ENCODE measurements around the gene HSPA1A.

Gene HSPA1A

DNA sequence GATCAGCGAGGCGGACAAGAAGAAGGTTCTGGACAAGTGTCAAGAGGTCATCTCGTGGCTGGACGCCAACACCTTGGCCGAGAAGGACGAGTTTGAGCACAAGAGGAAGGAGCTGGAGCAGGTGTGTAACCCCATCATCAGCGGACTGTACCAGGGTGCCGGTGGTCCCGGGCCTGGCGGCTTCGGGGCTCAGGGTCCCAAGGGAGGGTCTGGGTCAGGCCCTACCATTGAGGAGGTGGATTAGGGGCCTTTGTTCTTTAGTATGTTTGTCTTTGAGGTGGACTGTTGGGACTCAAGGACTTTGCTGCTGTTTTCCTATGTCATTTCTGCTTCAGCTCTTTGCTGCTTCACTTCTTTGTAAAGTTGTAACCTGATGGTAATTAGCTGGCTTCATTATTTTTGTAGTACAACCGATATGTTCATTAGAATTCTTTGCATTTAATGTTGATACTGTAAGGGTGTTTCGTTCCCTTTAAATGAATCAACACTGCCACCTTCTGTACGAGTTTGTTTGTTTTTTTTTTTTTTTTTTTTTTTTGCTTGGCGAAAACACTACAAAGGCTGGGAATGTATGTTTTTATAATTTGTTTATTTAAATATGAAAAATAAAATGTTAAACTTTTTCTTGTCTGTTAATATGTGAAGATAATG is 14.4 kb downstream of the HSPA1A start (continued):
- TF ChIP-seq, protein P1, sequence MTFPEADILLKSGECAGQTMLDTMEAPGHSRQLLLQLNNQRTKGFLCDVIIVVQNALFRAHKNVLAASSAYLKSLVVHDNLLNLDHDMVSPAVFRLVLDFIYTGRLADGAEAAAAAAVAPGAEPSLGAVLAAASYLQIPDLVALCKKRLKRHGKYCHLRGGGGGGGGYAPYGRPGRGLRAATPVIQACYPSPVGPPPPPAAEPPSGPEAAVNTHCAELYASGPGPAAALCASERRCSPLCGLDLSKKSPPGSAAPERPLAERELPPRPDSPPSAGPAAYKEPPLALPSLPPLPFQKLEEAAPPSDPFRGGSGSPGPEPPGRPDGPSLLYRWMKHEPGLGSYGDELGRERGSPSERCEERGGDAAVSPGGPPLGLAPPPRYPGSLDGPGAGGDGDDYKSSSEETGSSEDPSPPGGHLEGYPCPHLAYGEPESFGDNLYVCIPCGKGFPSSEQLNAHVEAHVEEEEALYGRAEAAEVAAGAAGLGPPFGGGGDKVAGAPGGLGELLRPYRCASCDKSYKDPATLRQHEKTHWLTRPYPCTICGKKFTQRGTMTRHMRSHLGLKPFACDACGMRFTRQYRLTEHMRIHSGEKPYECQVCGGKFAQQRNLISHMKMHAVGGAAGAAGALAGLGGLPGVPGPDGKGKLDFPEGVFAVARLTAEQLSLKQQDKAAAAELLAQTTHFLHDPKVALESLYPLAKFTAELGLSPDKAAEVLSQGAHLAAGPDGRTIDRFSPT (tag by site-specific recombination; IDR thresholded peaks at IDR 0.05), result peak; percentile 33; the same call in 1 of the 2 replicates
- TF ChIP-seq, protein P2, sequence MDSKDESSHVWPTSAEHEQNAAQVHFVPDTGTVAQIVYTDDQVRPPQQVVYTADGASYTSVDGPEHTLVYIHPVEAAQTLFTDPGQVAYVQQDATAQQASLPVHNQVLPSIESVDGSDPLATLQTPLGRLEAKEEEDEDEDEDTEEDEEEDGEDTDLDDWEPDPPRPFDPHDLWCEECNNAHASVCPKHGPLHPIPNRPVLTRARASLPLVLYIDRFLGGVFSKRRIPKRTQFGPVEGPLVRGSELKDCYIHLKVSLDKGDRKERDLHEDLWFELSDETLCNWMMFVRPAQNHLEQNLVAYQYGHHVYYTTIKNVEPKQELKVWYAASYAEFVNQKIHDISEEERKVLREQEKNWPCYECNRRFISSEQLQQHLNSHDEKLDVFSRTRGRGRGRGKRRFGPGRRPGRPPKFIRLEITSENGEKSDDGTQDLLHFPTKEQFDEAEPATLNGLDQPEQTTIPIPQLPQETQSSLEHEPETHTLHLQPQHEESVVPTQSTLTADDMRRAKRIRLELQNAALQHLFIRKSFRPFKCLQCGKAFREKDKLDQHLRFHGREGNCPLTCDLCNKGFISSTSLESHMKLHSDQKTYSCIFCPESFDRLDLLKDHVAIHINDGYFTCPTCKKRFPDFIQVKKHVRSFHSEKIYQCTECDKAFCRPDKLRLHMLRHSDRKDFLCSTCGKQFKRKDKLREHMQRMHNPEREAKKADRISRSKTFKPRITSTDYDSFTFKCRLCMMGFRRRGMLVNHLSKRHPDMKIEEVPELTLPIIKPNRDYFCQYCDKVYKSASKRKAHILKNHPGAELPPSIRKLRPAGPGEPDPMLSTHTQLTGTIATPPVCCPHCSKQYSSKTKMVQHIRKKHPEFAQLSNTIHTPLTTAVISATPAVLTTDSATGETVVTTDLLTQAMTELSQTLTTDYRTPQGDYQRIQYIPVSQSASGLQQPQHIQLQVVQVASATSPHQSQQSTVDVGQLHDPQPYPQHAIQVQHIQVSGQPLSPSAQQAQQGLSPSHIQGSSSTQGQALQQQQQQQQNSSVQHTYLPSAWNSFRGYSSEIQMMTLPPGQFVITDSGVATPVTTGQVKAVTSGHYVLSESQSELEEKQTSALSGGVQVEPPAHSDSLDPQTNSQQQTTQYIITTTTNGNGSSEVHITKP (tag by site-specific recombination; IDR thresholded peaks at IDR 0.05), result peak; percentile 97
- 0 out of 2 replicates have a peak, but pooled peaks have one; percentile 13 for TF ChIP-seq KLF9 (tag by site-specific recombination; IDR thresholded peaks at IDR 0.05; ENCODE audit: low read depth)
- no peak for TF ChIP-seq ZNF266 (tag by site-specific recombination; IDR thresholded peaks at IDR 0.05; ENCODE audit: low read depth)
- no peak for TF ChIP-seq ZNF174 (tag by site-specific recombination; IDR thresholded peaks at IDR 0.05)
- TF ChIP-seq ZNF561 (tag by site-specific recombination; IDR thresholded peaks at IDR 0.05; ENCODE audit: borderline replicate concordance), result no peak
- TF ChIP-seq, protein P3, sequence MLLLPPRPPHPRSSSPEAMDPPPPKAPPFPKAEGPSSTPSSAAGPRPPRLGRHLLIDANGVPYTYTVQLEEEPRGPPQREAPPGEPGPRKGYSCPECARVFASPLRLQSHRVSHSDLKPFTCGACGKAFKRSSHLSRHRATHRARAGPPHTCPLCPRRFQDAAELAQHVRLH (tag by site-specific recombination; IDR thresholded peaks at IDR 0.05), result 0 out of 2 replicates have a peak, but pooled peaks have one; percentile 15
- TF ChIP-seq HOXD13 (CRISPR knock-in tag; IDR thresholded peaks at IDR 0.05; ENCODE audit: borderline replicate concordance), result no peak
- TF ChIP-seq ZSCAN23 (tag by site-specific recombination; IDR thresholded peaks at IDR 0.05), result no peak
- TF ChIP-seq FEZF1 (tag by site-specific recombination; IDR thresholded peaks at IDR 0.05), result peak; percentile 15; the same call in 1 of the 2 replicates
- TF ChIP-seq, protein P4, sequence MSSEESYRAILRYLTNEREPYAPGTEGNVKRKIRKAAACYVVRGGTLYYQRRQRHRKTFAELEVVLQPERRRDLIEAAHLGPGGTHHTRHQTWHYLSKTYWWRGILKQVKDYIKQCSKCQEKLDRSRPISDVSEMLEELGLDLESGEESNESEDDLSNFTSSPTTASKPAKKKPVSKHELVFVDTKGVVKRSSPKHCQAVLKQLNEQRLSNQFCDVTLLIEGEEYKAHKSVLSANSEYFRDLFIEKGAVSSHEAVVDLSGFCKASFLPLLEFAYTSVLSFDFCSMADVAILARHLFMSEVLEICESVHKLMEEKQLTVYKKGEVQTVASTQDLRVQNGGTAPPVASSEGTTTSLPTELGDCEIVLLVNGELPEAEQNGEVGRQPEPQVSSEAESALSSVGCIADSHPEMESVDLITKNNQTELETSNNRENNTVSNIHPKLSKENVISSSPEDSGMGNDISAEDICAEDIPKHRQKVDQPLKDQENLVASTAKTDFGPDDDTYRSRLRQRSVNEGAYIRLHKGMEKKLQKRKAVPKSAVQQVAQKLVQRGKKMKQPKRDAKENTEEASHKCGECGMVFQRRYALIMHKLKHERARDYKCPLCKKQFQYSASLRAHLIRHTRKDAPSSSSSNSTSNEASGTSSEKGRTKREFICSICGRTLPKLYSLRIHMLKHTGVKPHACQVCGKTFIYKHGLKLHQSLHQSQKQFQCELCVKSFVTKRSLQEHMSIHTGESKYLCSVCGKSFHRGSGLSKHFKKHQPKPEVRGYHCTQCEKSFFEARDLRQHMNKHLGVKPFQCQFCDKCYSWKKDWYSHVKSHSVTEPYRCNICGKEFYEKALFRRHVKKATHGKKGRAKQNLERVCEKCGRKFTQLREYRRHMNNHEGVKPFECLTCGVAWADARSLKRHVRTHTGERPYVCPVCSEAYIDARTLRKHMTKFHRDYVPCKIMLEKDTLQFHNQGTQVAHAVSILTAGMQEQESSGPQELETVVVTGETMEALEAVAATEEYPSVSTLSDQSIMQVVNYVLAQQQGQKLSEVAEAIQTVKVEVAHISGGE (tag by site-specific recombination; conservative IDR thresholded peaks at IDR 0.05; ENCODE audit: low read depth), result 0 out of 2 replicates have a peak, but pooled peaks have one; percentile 6
- TF ChIP-seq, protein P5, sequence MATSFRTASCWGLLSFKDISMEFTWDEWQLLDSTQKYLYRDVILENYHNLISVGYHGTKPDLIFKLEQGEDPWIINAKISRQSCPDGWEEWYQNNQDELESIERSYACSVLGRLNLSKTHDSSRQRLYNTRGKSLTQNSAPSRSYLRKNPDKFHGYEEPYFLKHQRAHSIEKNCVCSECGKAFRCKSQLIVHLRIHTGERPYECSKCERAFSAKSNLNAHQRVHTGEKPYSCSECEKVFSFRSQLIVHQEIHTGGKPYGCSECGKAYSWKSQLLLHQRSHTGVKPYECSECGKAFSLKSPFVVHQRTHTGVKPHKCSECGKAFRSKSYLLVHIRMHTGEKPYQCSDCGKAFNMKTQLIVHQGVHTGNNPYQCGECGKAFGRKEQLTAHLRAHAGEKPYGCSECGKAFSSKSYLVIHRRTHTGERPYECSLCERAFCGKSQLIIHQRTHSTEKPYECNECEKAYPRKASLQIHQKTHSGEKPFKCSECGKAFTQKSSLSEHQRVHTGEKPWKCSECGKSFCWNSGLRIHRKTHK (tag by site-specific recombination; IDR thresholded peaks at IDR 0.05), result no peak
- TF ChIP-seq ZBTB17 (tag by site-specific recombination; IDR thresholded peaks at IDR 0.05), result peak; percentile 41
- peak; percentile 85 for TF ChIP-seq ZBTB48 (tag by site-specific recombination; IDR thresholded peaks at IDR 0.05)
- no peak for TF ChIP-seq ZNF211 (tag by site-specific recombination; IDR thresholded peaks at IDR 0.05; ENCODE audit: low read depth)
- TF ChIP-seq ZNF654 (tag by site-specific recombination; IDR thresholded peaks at IDR 0.05; ENCODE audit: low read depth), result peak; percentile 93
- TF ChIP-seq, protein P6, sequence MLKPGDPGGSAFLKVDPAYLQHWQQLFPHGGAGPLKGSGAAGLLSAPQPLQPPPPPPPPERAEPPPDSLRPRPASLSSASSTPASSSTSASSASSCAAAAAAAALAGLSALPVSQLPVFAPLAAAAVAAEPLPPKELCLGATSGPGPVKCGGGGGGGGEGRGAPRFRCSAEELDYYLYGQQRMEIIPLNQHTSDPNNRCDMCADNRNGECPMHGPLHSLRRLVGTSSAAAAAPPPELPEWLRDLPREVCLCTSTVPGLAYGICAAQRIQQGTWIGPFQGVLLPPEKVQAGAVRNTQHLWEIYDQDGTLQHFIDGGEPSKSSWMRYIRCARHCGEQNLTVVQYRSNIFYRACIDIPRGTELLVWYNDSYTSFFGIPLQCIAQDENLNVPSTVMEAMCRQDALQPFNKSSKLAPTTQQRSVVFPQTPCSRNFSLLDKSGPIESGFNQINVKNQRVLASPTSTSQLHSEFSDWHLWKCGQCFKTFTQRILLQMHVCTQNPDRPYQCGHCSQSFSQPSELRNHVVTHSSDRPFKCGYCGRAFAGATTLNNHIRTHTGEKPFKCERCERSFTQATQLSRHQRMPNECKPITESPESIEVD (tag by site-specific recombination; IDR thresholded peaks at IDR 0.05), result peak; percentile 41; the same call in 1 of the 2 replicates
- peak; percentile 42; the same call in 1 of the 2 replicates for TF ChIP-seq ZFP37 (tag by site-specific recombination; IDR thresholded peaks at IDR 0.05)
- 0 out of 2 replicates have a peak, but pooled peaks have one; percentile 51 for TF ChIP-seq BCL11A (tag by site-specific recombination; IDR thresholded peaks at IDR 0.05; ENCODE audit: low read depth)
- no peak for TF ChIP-seq SALL2 (tag by site-specific recombination; IDR thresholded peaks at IDR 0.05; ENCODE audit: borderline replicate concordance)
- no peak for TF ChIP-seq GLI4 (tag by site-specific recombination; IDR thresholded peaks at IDR 0.05)
- TF ChIP-seq, protein P7, sequence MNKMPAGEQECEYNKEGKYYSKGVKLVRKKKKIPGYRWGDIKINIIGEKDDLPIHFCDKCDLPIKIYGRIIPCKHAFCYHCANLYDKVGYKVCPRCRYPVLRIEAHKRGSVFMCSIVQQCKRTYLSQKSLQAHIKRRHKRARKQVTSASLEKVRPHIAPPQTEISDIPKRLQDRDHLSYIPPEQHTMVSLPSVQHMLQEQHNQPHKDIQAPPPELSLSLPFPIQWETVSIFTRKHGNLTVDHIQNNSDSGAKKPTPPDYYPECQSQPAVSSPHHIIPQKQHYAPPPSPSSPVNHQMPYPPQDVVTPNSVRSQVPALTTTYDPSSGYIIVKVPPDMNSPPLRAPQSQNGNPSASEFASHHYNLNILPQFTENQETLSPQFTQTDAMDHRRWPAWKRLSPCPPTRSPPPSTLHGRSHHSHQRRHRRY (tag by site-specific recombination; IDR thresholded peaks at IDR 0.05), result peak; percentile 93
- TF ChIP-seq ZNF2 (tag by site-specific recombination; IDR thresholded peaks at IDR 0.05), result peak; percentile 86; the same call in 1 of the 2 replicates

Measured in HEK293 (cell line).